Activated naive CD4-positive, alpha-beta T cell (primary cell): ENCODE data around the gene FASTK.

ENCODE experiments used
- DNase-seq, 4 experiments: peaks; one replicate each; lab custom pipeline; 2025; lab: John Stamatoyannopoulos, UW

FASTK gene

GRCh38 chr7:151082141-151083070, 1.8 kb upstream of the FASTK start:
- DNase-seq = no peak

- DNase-seq = no peak
Observed at GRCh38 chr7:151081170-151082101, 827 bp upstream of the FASTK start.

- no peak for DNase-seq
Observed at GRCh38 chr7:151080067-151080521, 515 bp downstream of the FASTK start.

- no peak for DNase-seq
Observed at GRCh38 chr7:151079199-151079910, 1.3 kb downstream of the FASTK start.

GRCh38 chr7:151078233-151079040, 2.2 kb downstream of the FASTK start:
- no peak for DNase-seq

GRCh38 chr7:151077705-151078232, 2.8 kb downstream of the FASTK start:
- no peak for DNase-seq

- no peak for DNase-seq
Observed at GRCh38 chr7:151076863-151077704, 3.5 kb downstream of the FASTK start.

- DNase-seq = no peak
Observed at GRCh38 chr7:151075978-151076426, 4.6 kb downstream of the FASTK start.

- DNase-seq = no peak
Observed at GRCh38 chr7:151075662-151075971, 5.0 kb downstream of the FASTK start.

GRCh38 chr7:151074817-151075661, 5.6 kb downstream of the FASTK start:
- no peak for DNase-seq

GRCh38 chr7:151073990-151074389, 6.6 kb downstream of the FASTK start:
- no peak for DNase-seq

- no peak for DNase-seq
Observed at GRCh38 chr7:151071032-151071866, 9.4 kb downstream of the FASTK start.

- no peak for DNase-seq
Observed at GRCh38 chr7:151070574-151070960, 10.0 kb downstream of the FASTK start.

GRCh38 chr7:151069841-151070573, 10.6 kb downstream of the FASTK start:
- DNase-seq = no peak

- no peak for DNase-seq
Observed at GRCh38 chr7:151068069-151068773, 12.4 kb downstream of the FASTK start.

- no peak for DNase-seq
Observed at GRCh38 chr7:151066273-151066974, 14.2 kb downstream of the FASTK start.
